ENCODE measurements around the gene UFD1.

The UFD1 gene

DNA sequence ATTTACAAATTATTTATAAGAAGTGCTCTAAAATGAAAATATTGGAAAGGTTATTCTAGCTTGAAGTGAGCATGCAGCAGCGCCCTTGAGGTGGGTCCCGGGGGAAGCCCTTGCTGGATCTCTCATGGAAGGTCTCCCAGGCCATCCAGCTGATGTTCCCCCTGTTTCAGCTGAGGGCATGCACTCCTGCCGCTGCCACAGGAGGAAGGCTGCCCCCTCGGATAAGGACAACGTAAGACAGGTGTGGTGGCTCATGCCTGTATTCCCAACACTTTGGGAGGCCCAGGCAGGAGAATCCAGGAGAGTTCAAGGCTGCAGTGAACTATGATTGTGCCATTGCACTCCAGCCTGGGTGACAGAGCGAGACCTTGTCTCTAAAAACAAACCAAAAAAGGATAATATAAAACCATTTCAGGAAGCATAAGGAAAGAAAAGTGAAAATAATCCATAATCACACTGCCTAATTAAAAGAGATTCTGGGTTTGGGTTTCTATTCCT lies 15.7 kb upstream of the UFD1 start:
- DNase-seq: no peak

DNA sequence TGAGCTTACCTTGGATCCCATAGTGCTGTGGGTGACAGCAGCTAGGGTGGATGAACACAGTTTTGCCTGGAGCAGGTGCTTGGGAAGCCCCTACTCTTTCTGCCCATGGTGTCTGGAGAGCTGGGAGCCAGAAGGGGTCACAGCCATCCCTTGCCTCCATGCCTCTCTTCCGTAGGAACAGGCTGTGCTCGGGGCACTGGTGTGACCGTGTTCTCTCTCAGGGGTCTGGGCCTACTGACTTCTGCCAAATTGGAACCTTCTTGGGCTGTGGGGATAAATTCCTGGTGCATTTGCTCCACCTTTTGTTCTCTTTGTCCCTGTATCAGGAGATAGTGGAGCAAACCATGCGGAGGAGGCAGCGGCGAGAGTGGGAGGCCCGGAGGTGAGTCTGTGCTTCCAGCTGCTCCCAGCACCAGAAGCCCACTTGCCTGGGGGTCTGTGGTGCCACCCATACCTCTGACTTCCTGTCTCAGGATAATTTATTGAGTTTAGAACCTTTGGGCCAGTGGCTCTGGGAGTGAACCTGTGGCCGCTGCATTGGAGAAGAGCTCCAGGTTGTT lies 15.1 kb upstream of the UFD1 start:
- no peak for DNase-seq

DNA sequence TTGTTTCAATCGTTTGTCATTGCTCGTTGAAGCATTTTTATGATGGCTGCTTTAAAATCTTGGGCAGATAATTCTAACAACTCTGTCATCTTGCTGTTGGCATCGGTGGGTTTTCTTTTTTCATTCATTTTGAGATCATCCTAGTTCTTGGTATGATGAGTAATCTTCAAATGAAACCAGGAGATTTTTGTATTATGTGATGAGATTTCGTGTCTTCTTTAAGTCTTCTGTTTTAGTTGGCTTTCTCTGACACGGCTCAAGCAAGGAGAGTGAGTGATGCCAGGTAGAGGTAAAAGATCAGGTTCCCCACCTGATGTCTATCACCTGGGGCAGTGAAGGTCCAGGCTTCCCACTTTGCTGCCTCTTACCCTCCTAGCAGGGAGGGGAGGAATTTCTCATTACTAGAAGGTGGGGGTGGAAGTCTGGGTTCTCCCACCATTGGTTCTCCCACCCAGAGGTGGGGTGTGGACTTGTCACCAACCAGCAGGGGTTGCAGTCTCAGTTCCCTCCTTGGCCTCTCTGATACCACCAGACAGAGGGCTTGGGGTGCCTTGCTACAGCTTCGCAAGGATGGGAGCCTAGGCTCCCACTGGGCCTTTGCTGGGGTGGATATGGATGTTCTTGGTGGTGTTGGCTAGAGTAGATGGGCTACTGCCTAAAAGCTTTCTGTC lies 13.6 kb upstream of the UFD1 start:
- peak in 1 of 2 experiments; percentile 44 for DNase-seq

DNA sequence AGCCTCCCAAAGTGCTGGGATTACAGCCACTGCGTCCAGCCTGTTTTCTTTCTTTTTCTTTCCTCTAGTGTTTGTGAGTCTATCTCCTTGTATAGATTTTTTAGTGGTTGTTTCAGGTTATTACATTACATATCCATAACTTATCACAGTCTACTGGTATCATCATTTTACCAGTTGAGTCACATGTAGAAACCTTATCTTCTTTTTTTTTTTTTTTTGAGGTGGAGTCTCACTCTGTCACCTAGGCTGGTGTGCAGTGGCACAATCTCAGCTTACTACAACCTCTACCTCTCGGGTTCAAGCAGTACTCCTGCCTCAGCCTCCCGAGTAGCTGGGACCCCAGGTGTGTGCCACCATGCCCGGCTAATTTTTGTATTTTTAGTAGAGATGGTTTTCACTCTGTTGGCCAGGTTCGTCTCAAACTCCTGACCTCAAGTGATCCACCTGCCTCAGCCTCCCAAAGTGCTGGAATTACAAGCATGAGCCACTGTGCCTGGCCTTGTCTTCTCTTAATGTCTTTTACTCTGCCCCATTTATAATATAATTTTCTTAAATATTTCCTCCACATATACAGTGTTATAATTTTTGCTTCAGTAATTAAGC lies 11.7 kb upstream of the UFD1 start:
- DNase-seq: no peak

DNA sequence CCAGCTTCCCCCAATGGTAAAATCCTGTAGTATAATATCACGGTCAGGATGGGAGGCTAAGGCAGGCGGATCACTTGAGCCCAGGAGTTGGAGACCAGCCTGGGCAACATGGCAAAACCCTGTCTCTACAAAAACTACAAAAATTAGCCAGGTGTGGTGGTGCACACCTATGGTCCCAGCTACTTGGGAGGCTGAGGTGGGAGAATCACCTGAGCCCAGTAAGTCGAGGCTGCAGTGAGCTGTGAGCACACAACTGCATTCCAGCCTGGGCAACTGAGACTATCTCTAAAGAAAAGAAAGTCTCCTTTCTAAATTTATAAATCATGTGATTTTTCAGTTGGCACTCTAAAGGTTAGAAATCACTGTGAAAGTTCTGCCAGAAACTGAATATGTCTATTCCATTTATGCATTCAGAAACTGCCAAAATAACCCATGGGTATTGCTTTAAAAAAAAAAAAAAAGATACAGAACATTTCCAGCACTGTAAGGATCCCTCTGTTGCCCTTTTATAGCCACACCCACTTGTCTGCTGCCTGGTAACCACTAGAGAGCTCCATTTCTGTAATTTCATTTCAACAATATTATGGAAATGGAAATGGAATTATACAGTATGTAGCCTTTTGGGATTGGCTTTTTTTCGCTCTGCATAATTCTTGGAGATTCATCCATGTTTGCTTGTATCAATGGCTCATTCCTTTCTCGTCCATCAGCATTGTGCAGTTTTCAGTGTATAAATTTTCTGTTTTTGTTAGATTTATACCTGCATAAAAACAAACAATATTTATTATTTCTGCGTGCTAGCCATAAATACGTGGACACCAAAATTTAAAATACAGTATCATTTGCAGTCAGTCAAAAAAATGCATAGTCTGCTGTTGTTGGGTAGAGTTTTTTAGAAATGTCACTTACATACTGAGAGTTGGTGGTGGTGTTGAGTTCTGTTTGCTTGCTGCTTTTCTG lies 10.2 kb upstream of the UFD1 start:
- no peak for DNase-seq

DNA sequence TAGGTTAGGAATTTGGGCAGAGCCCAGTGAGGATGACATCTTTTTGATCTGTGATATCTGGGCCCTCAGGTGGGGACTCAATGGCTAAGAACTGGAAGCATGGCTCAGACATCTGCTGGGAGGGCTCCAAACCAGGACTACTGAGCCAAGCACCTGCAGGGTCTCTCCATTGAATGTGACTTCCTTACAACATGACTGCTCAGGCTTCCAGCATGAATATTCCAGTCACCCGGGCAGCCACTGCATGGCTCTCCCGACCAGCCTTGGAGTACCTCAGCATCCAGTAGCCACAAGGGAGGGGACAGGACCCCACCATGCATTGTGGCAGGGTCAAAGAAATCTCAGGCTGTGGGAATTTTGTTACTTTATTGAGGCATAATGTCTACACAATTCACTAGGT lies 9.3 kb upstream of the UFD1 start:
- peak in 1 of 2 experiments; percentile 11 for DNase-seq

DNA sequence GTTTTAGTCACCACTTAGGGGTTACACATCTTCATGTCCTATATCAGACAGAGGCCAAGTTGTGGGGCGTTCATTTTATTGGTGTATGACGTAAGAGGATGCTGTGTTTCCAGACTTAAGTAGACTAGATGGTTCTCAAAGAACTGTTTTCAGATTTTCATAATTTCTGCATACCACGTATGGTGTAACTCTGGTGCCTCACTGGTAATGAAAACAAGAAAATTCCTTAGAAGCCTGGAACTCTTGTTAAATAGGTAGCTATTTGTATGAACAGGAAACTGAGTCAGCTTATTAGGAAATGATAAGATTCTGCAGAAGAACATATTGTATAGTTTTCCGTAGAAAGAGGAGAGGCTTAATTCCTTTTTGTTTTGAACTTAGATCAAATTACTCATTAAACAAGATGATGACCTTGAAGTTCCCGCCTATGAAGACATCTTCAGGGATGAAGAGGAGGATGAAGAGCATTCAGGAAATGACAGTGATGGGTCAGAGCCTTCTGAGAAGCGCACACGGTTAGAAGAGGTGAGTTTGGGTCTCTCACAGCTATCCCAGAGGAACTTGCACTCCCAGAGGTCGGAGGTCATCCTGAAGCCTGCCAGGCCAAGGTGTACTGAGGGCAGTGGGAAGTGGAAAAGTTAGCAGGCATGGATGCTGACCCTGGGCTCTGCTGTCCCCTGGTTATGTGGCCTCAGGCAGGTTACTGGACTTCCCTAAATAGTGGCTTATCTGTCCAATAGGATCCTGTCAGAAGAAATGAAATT lies 4.7 kb upstream of the UFD1 start:
- DNase-seq: peak in 1 of 2 experiments; percentile 15

DNA sequence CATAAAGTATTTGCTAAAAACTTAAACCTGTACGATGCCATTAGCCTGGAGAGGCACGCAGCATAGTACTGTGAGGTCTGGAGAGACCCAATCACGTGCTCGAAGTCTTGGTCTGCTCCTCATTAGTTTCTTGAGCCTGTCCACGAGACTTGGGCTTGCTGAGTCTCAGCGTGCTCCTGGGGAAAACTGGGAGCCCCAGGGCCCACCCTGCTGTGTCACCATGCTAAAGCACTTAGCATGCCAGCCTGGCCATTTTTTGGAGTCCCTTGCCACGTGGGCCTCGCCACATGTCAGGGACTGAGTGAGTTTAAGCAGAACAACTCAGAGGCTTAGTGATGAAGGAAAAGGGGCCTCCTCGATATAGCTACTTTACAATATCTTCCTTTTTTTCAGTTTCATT lies 3.3 kb upstream of the UFD1 start:
- peak in 1 of 2 experiments; percentile 13 for DNase-seq

DNA sequence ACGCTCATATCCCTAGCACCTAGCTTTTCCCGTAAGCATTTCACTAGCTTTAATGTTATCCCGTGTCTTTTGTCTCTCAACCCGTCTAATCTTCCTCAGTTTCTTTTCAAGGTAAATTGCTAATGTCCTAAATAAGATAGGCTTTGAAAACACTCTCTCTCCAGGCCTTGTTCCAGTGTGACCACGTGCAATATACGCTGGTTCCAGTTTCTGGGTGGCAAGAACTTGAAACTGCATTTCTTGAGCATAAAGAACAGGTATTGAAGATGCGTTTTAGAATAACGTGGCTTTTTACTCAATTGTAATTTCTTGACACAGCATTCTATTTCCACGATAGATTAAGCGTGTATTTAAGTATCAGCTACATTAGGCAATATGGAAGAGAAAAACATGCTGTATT lies 1.8 kb upstream of the UFD1 start:
- DNase-seq: no peak

DNA sequence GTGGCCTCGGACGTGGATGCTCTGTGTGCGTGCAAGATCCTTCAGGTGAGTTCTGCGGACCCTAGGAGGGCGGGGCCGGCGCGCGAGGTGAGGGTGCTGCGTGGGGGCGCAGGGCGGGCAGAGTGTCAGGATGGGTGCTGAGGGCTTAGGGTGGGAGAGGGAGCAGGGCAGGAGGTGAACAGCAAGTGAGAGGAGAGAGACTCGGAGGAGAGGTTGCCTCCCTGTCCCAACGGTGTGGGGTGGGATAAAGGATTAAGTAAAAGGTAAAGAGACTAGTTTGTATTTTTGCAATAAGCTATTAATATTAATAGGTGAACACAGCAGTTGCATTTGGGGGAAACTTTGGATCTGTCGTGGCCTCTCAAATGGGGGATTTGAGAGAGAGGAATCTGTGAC lies 1.2 kb upstream of the UFD1 start:
- no peak for DNase-seq

DNA sequence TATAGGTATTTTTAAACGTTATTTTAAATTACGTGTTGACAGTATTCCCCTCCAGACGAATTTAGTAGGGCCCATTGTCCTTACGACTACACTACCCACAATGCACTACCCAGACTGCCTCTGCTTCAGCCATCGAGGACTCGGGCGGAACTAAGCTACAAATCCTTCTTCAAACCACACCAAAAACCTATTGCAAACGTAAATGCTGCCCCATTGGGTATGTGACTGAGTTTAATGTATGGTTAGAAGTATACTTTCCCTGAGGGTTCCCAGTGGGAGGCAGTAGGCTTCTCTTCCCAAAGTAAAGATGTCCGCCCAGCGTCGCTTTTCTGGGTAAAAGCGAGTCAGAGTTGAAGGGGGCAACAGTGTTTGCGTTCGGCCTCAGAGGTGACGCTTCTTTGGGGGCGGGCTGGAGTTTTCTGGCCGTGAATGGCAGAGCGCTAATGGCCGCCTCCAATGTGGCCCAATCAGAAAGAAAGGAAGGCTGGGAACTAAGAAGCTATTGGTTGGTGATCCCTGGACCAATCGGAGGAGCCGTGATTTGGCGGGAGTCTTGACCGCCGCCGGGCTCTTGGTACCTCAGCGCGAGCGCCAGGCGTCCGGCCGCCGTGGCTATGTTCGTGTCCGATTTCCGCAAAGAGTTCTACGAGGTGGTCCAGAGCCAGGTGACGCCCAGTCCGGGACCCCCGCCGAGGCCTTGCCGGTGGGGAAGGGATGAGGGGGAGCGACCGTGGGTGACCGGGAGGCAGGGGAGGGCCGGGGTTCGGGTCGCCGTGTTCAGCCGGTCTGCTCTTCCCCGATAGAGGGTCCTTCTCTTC lies 571 bp upstream of the UFD1 start, which contains the start of gene CDC45:
CDC45 (plus strand) TSS at position 566 of the 818 bp plus-strand sequence; CDS start at position 615, 49 bp downstream.
- DNase-seq: peak; percentile 94 to 95

DNA sequence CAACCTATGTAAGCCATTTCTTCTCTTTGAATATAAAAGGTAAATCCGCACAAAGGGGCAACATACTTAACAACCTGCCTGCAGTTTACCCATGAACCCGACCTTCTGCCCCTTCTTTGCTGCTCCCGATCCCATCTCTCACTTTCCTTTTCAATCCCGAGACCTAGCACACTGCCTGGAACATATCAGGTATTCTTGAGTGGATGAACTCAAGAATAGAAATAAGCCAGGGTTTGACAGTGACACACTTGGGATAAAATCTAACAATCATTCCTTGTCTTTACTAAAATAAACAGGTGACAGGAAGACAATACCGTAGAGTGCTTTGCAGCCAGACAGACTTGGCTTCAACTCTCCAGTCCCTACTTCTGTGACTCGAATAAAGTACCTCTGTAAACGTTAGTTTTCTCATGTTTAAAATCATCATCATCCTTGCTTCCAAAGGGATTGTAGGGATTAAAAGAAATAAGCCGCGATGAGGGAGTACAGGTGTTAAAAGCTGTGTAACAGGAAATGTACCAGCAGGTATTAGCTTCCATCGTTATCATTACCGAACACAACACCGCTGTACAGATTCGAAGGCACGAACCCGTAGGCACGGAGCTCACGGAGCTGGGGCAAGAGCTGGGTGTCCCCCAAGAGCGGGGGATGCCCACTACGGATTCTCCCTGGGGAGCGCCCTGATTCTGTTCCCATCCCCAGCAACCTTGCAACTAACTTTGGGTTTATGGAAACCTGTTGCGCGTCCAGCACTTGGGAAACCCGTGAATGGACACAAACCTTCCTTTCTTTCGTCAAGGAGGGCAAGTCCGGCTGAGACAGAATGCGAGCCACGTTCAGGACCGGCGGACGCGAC lies 720 bp downstream of the UFD1 start:
- DNase-seq: peak; percentile 38 to 44

DNA sequence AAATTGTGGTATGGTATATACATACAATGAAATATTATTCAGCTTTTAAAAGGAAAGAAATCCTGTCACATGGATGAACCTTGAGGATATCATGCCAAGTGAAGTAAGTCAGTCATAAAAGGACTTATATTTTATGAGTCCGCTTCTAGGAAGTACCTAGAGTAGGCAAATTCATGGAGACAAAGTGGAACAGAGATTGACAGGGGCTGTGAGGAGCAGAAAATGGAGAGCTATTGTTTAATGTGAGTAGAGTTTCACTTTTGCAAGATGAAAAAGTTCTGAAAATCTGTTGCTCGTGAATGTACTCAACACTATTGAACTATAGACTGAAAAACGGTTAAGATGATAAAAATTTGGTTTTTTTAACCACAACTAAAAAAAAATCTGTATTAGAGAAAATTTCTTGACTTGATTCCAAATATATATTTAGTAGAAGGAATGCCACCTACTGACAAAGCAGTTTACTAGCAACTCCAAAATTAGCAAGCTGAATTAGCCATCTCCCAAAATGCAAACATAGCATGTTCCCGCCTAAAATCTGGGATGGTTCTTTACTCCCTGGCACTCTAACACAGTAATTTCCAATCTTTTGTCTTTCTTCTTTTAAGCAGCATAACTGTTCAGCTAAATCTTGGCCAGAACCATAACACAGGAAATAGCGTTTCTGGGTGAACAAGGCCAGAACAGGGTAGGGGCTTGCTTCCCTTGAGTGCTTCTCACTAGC lies 1.5 kb downstream of the UFD1 start:
- DNase-seq: no peak

DNA sequence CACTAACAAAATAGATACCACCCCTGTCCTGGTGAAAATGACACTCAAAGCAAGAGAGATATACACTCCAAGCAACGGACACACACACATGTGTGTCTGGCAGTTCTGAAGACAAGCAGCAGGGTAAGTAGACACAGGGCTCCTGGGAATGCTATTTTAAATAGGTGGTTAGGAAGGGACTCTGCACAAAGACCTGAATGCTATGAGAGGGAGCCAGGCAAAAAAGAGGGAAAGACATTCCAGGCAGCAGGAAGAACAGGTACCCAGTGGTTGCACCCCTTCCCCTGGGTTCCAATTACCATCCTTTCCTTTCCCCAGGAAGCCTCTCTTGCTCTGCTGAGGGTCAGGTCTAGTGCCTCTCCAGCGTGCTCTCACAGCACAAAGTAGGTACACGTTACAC lies 3.0 kb downstream of the UFD1 start:
- DNase-seq: peak in 1 of 2 experiments; percentile 3

DNA sequence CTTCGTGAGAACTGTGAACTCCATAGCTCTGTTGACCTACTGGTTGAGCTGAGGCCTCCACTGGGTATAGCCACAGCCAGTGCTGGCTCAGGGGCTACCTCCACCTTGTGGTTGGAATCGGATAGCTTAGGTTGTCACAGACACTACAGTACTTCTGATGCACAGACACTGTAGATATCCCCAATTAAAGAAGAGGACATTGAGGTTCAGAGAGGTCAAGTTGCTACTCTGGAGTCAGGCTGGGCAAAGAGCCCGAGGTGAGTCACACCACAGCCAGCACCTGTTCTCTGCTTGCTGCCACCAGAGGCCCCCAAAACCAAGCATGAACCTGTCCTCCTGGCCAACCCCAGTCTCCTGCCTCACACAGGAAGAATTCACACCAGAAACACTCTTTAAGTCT lies 5.4 kb downstream of the UFD1 start:
- peak in 1 of 2 experiments; percentile 14 for DNase-seq

DNA sequence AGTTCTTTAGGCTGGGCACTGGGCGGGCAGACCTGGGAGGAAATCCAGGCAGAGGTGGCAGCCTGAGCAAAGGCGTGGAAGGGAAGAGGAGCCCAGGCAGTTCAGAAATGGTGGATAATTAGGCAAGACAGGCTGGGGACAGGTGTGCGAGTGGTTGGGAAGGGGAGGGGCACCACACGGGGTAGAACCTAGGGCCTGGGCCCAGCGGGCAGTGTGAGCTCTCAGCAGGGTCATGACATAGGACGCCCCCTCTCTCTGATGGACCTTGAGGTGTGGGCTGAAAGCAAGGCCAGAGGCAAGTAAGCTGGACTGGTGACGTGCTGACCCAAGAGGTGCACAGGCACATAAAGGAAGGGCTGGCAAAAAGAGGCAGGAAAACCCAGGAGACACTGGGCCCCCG lies 6.8 kb downstream of the UFD1 start:
- DNase-seq: peak in 1 of 2 experiments; percentile 5

DNA sequence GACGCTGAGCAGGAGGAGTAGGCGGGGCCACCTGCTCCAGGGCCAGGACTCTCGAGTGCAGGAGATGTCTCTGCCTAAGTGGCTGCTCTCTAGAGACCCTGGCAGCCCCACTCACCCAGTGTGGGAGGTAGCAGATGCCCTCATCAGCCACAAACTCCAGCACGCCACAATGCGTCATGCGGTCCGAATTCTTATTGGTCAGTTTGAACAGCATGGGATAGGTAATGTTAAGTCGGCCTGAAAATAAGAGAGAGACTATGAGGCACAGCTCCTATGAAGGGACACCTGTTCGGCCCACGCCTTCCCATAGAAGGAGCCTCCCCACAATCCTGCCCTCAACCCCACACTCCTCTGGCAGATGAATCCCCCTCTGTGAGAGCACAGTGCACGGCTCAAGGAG lies 7.4 kb downstream of the UFD1 start:
- peak in 1 of 2 experiments; percentile 12 for DNase-seq

DNA sequence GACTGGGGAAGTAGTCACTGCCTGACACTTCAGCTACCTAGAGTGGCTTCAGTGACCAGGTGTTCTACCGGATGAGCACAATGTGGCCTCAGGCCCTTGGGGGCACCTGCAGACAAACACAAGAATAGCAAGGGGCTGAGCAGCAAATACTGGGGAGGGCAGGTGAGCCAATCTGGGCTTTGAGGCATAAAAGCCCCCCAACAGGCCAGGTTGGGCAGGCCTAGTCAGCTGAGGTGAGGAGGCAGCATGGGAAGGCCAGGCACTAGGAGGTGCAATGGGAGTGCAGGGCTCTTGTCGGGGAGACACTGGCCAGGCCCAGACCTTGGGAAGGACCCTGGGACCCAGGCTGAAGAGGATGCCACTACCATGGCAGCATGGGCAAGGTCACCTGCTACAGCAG lies 9.0 kb downstream of the UFD1 start:
- DNase-seq: peak in 1 of 2 experiments; percentile 10

DNA sequence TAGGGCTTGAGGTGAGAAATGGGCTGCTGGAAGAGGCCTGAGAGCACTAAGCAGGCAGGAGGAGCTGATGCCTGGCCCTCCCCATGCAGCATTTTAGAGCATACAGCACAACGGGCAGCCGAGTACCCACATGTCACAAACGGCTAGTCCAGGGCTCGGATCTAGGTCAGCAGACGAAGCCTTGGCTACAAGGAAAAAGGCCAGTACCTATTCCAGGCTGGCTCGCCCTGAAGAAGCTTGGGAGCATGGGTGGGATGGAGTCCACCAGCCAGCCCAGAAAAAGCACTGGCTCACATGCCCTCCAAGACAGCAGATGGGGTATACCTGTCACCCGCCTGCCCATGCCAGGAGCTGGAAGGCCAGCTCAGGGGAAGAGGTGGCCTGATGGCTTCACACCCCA lies 9.6 kb downstream of the UFD1 start:
- peak in 1 of 2 experiments; percentile 6 for DNase-seq

DNA sequence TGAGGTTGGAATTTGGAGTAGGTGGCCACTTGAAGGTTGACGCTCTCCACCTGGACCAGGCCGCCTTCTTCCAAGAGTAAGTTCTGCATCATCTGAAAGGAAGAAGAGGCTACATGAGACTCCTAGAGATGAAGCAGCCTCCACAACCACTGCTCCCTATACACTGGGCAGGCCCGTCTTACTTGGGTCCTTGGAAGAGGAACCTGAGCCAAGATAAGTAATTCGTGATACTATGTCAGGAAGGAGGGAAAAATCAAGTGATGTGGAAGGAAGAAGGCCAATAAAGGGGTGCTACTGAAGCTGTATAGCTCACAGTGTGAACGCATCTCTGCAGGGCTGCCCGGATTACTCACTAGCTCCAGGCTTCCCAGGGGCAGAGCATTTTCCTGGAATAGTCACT lies 11.1 kb downstream of the UFD1 start:
- DNase-seq: peak in 1 of 2 experiments; percentile 5
